Measurements from ENCODE around the gene RWDD2A. TPM values are rescaled to one million over a fixed set of nuclear protein-coding genes. Genes with fewer than 3 reads are reported as not detected.

Gene RWDD2A
- total and polyA plus RNA-seq, 9 of the 15 experiments (the other 6 are each of a cell fraction or from before 2014, with no cell fraction given): 1.6 to 4.7 (median 2.1) TPM

DNA sequence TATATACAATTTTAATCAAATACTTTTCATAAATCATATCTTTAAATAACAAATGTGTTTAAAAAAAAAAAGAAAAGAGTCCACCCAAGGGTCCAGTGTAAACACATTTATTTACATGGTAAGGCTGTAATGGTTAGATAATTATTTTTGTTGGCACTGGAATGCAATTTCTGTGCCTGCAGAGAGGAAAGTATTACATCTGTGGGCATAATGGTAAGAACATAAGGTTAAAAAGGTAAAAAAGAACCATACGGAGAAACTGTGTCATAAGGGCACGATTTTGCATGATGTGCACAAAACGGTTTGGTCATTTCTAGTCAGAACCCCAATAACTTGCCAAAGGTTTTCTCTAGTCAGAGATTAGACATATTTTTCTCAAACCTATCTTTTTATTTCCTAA, 54.3 kb downstream of the RWDD2A start (continued):
- no peak for TF ChIP-seq SMARCB1 (IDR thresholded peaks at IDR 0.05; ENCODE audit: insufficient read length, low read depth)
- no peak for TF ChIP-seq ZNF695 (CRISPR knock-in tag; IDR thresholded peaks at IDR 0.05)
- no peak for TF ChIP-seq ZNF551 (CRISPR knock-in tag; IDR thresholded peaks at IDR 0.05)
- TF ChIP-seq SIRT6 (IDR thresholded peaks at IDR 0.05; ENCODE audit: low read depth, low read length): no peak

Other genes starting within 250 kb of the RWDD2A start
- gene UBE3D, start 127.5 kb upstream of the RWDD2A start, total RNA-seq (2014; rRNA removed): 10.4 and 11.2 TPM in 2 replicates
- gene UBE3D, start 127.5 kb upstream of the RWDD2A start, total RNA-seq (2014; rRNA removed; fragmentation: Illumina TruSeq; extraction: Trizol): 17.2 and 17.6 TPM in 2 replicates
- gene UBE3D, start 127.5 kb upstream of the RWDD2A start, total RNA-seq (2015; rRNA removed; fragmentation: Illumina TruSeq; extraction: Trizol): 12.9 and 13.6 TPM in 2 replicates
- 9.5 and 12.6 TPM in 2 replicates for gene UBE3D, start 127.5 kb upstream of the RWDD2A start, total RNA-seq (2021)
- 8.5 and 11.3 TPM in 2 replicates for gene UBE3D, start 127.5 kb upstream of the RWDD2A start, polyA plus RNA-seq (2011; rRNA removed)
- 7.4 and 9.4 TPM in 2 replicates for gene UBE3D, start 127.5 kb upstream of the RWDD2A start, polyA plus RNA-seq (2014; fragmentation: Illumina TruSeq; extraction: Trizol)
- gene UBE3D, start 127.5 kb upstream of the RWDD2A start, polyA plus RNA-seq (2014; fragmentation: Nextera tagmentation; extraction: Ambion mirVana): 10 to 100 TPM; 11.9 to 16.3 TPM
- gene UBE3D, start 127.5 kb upstream of the RWDD2A start, polyA plus RNA-seq (2014; rRNA removed): 11.2 and 12.4 TPM in 2 replicates
- gene DOP1A, start 125.7 kb upstream of the RWDD2A start, total RNA-seq (2014; rRNA removed): 3.5 and 5.1 TPM in 2 replicates
- gene DOP1A, start 125.7 kb upstream of the RWDD2A start, total RNA-seq (2014; rRNA removed; fragmentation: Illumina TruSeq; extraction: Trizol): 7.6 and 9.1 TPM in 2 replicates
- gene DOP1A, start 125.7 kb upstream of the RWDD2A start, total RNA-seq (2015; rRNA removed; fragmentation: Illumina TruSeq; extraction: Trizol): 10.3 and 10.5 TPM in 2 replicates
- 5.5 TPM in 2 replicates for gene DOP1A, start 125.7 kb upstream of the RWDD2A start, total RNA-seq (2021)
- gene DOP1A, start 125.7 kb upstream of the RWDD2A start, polyA plus RNA-seq (2011; rRNA removed): 4.4 and 4.5 TPM in 2 replicates
- gene DOP1A, start 125.7 kb upstream of the RWDD2A start, polyA plus RNA-seq (2014; fragmentation: Illumina TruSeq; extraction: Trizol): 4.4 and 4.9 TPM in 2 replicates
- gene DOP1A, start 125.7 kb upstream of the RWDD2A start, polyA plus RNA-seq (2014; fragmentation: Nextera tagmentation; extraction: Ambion mirVana): 1 to 10 TPM in 1 of 2 experiments, under 1 TPM in 1; 0.75 to 1.3 TPM
- 3.3 and 3.5 TPM in 2 replicates for gene DOP1A, start 125.7 kb upstream of the RWDD2A start, polyA plus RNA-seq (2014; rRNA removed)
- 19.1 TPM in 2 replicates for gene PGM3, start 92 bp upstream of the RWDD2A start, total RNA-seq (2014; rRNA removed)
- gene PGM3, start 92 bp upstream of the RWDD2A start, total RNA-seq (2014; rRNA removed; fragmentation: Illumina TruSeq; extraction: Trizol): 54.5 and 62.2 TPM in 2 replicates
- 32.2 and 36.6 TPM in 2 replicates for gene PGM3, start 92 bp upstream of the RWDD2A start, total RNA-seq (2015; rRNA removed; fragmentation: Illumina TruSeq; extraction: Trizol)
- 49.0 and 50.5 TPM in 2 replicates for gene PGM3, start 92 bp upstream of the RWDD2A start, total RNA-seq (2021)
- gene PGM3, start 92 bp upstream of the RWDD2A start, polyA plus RNA-seq (2011; rRNA removed): 81.8 and 87.7 TPM in 2 replicates
- gene PGM3, start 92 bp upstream of the RWDD2A start, polyA plus RNA-seq (2014; fragmentation: Illumina TruSeq; extraction: Trizol): 28.4 and 30.5 TPM in 2 replicates
- gene PGM3, start 92 bp upstream of the RWDD2A start, polyA plus RNA-seq (2014; fragmentation: Nextera tagmentation; extraction: Ambion mirVana): 100 to 1,000 TPM in 1 of 2 experiments, 10 to 100 TPM in 1; 75.3 to 107 TPM
- gene PGM3, start 92 bp upstream of the RWDD2A start, polyA plus RNA-seq (2014; rRNA removed): 21.2 and 21.7 TPM in 2 replicates
- 4.0 and 4.8 TPM in 2 replicates for gene ME1, start 237.7 kb downstream of the RWDD2A start, total RNA-seq (2014; rRNA removed)
- 9.5 and 11.7 TPM in 2 replicates for gene ME1, start 237.7 kb downstream of the RWDD2A start, total RNA-seq (2014; rRNA removed; fragmentation: Illumina TruSeq; extraction: Trizol)
- 5.4 and 5.5 TPM in 2 replicates for gene ME1, start 237.7 kb downstream of the RWDD2A start, total RNA-seq (2015; rRNA removed; fragmentation: Illumina TruSeq; extraction: Trizol)
- gene ME1, start 237.7 kb downstream of the RWDD2A start, total RNA-seq (2021): 10.0 and 10.4 TPM in 2 replicates
- gene ME1, start 237.7 kb downstream of the RWDD2A start, polyA plus RNA-seq (2011; rRNA removed): 5.1 and 6.9 TPM in 2 replicates
- 9.6 and 10.3 TPM in 2 replicates for gene ME1, start 237.7 kb downstream of the RWDD2A start, polyA plus RNA-seq (2014; fragmentation: Illumina TruSeq; extraction: Trizol)
- gene ME1, start 237.7 kb downstream of the RWDD2A start, polyA plus RNA-seq (2014; fragmentation: Nextera tagmentation; extraction: Ambion mirVana): 1 to 10 TPM; 3.2 to 3.7 TPM
- 3.1 and 4.2 TPM in 2 replicates for gene ME1, start 237.7 kb downstream of the RWDD2A start, polyA plus RNA-seq (2014; rRNA removed)

Measured in K562 (cell line).